GM15510 (cell line): ENCODE measurements around the gene FCN3.

ENCODE experiments used
- POLR2A ChIP-seq: IDR thresholded peaks from 3 replicates; pipeline ENCODE4 v1.6.1; 2011; ENCODE audit warnings: borderline replicate concordance; ENCODE audit not compliant: insufficient read length; ENCODE audit errors: extremely low read depth

The FCN3 gene

DNA sequence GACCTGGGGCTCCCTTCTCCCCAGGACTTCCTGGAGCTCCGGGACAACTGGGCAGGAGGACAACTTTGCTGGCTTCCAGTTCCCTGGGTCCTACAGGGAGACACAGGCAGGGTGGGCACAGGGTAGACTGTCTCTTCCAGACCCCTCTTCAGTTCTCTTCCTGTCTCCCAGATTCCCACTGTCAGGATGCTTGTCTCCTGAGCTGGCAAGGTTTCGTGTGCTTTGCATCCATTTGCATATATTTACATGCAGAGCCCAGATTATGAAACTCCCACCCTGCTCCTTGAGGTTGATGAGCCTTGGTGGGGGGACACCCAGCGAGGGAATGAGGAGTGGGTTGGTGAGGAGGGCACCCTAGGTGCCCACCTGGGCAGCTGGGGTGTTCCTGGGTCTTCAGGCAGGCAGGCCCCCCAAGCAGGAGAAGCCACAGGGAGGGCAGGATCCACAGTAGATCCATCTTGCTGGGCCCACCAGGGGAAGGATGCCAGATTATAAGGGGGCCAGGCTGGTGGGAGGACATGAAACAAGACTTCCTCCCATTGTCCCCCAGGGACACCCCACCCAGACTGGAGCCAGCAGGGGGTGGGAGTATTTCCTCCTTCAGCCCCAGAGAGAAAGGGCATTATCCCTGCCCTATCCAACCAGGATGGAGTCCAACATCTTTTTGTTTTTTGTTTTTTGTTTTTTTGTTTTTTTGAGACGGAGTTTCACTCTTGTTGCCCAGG is at the start of gene FCN3:
Gene FCN3 (minus strand): TSS at position 463 of the 725 bp plus-strand sequence. CDS start 6 bp downstream, at position 457.
- no peak for TF ChIP-seq POLR2A

DNA sequence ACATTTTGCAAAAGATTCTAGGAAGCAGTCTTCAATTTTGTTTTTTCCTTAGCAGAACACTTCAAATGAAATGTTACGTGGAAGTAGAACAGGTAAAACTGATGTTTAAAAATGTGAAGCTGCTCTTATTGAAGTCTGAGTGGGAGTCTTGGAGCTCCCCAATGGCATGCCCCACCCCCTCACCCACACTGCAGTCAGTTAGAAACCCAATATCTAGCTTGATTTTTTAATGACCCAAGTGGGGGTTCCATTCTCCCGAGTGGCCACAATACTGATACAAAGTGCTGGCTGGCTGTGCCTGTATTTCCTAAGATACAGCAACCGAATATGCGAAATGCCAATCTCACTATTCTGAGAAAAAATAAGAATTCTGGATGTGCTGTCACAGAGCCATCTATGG is 49.1 kb upstream of the FCN3 start:
- no peak for TF ChIP-seq POLR2A

DNA sequence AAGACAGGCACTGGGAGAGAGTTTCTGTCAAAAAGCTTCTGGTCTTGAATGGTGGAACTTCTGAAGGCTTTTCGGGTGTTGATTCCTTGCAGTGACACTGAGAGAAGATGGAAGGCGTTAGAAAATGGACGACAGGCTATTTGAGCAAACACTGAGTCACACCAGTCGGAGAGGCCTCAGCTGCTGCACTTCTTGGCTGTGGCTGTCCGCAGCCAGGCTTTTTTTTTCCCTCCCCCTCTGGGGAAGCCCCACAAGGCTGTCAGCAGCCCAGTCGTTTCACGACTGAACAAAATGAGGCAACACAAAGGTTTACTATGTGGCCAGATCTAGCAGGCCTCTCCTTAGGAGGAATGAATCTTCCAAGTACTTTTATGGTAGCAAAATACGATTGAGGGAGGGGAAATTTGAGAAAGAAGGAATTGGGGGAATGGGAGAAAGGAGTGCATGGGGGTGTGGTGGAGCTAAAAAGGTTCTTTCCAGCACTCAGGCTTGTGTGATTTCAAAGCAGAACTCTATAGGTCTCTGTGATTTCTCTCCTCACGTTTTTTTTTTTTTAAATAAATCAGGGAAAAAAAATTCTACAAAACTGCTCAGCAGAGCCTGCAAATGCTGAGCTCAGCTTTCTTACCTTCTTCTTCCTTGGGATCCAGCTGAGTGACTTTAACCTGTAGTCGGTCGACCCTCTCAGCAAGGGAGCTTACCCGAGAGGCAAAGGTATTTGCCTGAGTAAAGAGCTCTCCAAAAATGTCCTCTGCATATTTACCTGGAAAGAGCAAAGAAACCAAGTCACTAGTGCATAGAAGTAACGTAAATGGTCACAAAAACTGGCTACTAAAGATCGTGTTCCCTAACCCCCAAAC is 43.9 kb upstream of the FCN3 start:
- TF ChIP-seq POLR2A = no peak

DNA sequence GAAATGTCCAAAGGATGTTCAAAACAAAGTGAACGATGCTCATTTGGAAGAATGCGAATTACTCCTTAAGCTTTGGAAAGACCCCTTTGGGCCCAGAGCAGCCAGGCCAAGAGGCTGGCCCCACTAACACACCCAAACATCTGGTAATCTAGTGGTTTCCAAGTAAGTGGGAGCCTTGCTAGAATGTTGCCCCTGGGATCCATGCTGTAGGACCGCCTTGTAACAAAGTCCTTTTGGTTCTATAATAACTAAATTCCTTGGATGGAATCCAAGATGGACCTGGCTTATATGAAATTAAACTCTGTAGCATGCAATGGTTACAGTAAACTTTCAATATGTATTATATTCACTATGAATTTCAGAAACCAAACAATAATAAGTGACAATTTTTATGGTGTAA is 43.1 kb upstream of the FCN3 start:
- no peak for TF ChIP-seq POLR2A

DNA sequence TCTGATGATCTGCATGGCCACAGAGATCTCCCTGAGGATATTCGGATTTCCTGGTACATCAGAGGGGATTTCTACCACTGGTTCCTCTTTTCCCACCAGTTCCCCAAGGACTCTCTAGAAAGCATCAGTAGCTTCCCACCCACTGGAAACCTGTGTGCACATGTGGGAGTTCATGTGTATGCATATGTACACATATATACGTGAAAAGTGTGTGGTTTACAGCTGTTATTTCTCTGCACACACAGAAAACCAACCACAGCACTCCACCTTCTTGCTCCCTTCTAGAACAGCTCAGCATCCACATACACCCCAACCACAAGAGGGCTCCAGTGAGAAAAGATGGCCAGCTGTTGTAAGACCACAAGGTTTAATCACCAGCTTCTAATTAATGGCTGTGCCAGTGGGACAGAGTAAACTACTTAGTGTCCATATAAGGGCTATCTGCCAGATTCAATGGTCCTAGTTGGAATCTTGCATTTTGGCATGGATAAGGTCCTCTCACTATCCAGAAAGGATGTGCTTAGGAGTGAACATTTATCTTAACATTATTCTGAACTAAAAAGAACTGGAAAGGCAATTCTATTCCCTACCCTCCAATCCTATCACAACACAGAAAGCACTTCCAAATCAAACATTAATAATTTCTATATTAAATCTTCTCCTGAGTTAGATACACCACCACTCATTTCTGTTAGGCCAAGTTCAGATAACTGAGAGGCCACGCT is 41.9 kb upstream of the FCN3 start:
- TF ChIP-seq POLR2A = no peak

DNA sequence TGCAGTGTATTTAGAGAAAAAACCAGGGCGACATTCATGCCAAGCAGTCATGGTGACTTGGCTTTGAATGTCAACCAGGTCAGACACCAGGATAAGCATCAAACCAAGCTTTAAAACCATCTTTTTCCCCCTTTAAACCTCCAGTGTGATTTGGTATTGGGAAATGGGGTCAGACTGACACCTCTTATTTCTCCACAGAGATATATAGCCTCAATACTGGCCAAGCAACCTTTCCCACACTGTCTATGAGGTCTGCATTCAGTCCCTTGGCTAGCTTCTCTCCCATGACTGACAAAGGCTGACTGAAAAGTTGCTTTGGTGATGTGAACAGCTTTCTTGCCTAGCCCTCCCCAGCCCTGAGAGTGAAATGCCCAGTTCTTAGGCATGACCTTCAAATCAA is 39.5 kb upstream of the FCN3 start:
- no peak for TF ChIP-seq POLR2A

DNA sequence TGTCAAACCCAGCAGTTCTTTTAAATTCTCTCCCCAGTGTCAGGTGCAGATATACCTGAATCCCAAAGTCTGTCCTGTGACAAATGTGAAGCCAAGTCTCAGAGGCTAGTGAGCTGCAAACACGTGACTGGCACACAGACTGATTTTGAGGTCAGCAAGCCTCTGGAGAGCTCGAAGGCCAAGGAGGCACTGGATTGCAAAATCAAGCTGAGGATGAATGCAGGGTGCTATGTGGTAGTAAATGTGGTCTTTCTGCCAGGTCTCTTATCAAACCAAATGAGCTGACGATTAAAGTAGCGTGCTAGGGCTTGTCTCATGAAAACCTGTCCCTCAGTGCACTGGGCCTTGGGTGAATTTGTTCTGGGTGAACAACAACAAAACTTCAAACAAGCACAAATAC is 38.4 kb upstream of the FCN3 start:
- TF ChIP-seq POLR2A = no peak

DNA sequence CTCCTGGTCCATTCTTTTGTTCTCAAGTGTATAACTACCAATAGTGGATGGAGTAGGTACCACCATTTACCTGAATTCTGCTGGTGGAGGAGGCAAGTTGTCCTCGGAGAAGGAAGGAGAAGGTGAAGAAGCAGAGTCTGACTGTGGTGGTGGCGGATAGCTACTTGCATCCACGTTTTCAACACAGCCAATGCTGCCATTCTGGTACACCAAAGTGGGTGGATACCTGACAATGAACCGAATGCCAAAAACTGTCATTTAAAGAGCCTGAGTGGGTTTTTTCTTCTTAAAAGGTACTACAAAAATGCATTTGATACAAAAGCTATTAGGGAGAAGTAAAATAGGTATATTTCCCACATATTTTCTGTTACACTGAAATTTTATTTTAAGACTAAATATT is 37.9 kb upstream of the FCN3 start:
- no peak for TF ChIP-seq POLR2A

DNA sequence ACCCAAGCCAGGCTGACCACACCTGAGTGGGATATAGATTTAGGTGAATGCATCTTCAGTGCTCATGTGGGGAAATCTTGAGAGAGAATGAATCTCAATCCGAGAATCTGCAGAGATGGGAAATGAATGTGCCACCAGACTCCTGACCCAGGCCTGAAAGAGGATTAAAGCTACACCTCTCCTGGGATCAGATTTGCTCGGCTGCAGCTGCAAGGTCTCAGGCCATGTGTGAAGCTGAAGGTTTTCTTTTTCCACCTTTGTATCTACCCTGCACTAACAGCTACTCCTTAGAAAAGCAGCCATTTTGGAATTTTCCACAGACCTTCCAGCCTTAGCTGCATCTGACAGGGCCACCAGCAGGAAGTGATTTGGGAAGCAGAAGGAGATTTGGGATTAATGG is 36.1 kb upstream of the FCN3 start:
- TF ChIP-seq POLR2A = no peak

DNA sequence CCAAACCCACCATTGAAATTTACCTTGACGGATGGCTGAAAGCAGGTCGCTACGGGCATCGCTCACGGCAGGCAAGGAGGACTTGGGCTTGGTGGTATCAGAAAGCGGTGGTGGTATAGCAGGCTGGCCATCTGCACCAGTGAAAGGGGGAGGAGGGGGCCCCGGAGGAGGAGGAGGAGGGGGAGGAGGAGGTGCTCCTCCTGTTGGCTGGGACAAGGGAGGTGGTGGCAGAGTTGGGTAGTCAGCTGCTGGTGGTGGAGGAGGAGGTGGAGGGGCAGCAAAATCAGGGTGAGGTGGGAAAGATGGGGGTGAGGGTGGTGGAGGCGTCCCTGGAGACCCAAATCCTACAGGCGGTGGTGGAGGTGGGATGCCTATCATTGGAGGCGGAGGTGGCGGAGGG is 35.0 kb upstream of the FCN3 start:
- TF ChIP-seq POLR2A = no peak

DNA sequence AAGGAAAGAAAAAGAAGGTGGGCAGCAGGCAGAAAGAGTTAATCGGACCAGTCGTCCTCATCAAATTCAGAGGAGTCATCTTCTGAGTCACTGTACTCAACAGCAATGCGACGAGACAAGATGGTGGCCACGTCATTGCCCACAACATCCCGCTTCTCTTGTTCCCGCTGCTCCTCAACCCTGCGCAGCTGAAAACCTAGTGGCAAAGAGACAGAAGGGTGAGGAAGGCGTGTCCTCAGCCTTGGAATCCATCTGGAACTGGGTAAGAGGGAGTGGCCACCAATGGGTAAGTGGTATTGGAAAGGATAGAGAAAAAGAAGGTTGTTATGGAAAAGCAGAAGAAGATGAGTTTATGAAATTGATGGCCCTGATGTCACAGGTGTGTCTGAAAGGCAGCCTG is 33.5 kb upstream of the FCN3 start:
- no peak for TF ChIP-seq POLR2A

DNA sequence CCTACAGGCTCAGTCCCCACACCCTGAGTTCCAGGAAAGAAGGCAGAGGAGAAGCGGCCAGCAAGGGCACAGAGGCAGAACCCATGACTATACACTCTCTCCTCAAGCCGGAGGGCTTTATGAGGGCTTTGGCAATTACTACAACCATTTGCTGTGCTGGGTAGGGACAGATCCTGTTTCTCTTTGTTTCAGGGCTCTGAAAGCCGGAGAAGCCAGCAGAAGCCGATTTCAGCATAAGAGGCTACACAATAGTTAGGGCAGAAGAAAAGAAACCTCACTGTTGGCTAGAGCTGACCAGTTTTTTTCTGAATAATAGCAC is 31.7 kb upstream of the FCN3 start:
- TF ChIP-seq POLR2A = no peak

DNA sequence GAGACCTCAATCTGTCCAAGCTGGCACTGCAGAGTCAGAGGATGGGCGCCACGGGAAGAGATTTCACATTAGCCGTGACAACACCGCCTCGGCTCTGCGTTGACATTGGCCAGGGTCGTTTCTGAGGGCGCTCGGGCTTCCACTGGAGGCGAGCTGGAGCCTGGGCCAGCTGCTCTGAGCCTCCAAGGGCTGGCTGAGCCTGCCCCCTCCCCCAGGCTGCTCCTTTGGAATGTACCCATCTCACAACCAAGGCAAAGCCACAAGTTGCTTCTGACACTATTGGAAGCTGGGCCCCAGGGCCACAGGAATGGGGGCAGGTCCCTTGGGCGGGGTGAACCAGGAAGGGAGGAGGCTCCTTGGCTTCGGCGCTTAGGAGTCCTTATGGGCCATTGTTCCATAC is 30.4 kb upstream of the FCN3 start:
- TF ChIP-seq POLR2A = no peak

DNA sequence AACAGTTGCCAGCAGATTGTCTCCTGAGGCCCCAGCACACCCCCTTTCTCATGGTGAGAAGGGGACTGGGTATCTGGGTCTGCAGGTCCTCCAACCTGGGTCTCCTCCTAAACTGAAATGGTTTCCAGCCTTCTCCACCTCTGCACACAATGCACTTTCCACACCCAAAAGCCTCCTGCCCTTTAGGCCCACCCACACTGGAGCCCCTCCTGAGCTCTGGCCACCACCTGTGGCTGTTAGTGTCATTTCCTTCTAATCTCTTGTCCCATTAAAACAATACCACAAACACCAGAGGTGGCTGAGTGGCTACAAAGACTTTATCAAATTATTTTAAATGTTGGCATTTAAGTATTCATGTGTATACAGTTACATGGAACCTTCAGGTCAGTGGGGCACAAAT is 29.3 kb upstream of the FCN3 start:
- no peak for TF ChIP-seq POLR2A

DNA sequence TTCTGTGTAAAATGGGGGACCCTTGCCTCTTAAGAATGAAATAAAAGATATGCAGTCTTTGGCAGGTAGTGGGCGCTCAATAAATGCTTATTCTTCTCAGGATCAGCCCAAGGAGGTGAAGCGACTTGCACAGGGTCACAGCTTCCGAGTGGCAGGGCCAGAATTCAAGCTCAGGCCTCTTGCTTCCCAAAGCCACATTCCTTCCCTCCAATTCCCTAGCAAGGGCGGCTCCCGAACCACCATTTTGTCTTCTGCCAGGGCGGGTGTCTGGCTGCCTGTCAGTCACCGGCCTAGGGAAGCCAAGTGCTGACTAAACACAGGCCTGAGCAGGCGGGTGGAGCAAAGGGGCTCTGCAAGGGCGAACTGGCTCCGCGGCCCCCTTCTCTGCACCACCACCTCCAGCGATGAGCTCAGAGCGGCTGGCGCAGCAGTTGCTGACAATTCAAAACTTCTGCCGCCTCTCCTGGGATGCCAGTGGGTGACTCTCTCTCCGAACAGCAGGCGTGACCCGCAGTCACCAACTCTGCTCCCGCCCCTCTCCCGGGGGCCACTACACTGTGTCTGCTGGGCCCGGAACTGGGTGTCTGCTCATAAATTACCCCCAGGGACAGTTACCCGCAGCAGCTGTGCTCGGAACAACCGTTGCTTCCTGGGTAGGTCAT is 28.6 kb upstream of the FCN3 start:
- no peak for TF ChIP-seq POLR2A
